HG02852 (cell line): ENCODE data around the gene C22orf23.
"Not testable (repeated sequence)": the region's sequence is repeated elsewhere in the genome, so short reads cannot be mapped to it uniquely, and the experiment has no call there.

Experiments used
- ATAC-seq: cut with Tn5 transposase; IDR thresholded peaks from one replicate; pipeline ENCODE4 v1.9.1; 2021; ENCODE audit warnings: mild to moderate bottlenecking, moderate library complexity; ENCODE audit not compliant: unreplicated experiment

The C22orf23 gene

GRCh38 chr22:37982938-37983859 lies 29.8 kb upstream of the C22orf23 start:
- no peak for ATAC-seq

GRCh38 chr22:37982151-37982785 lies 28.9 kb upstream of the C22orf23 start:
- no peak for ATAC-seq

GRCh38 chr22:37981282-37982011 lies 28.0 kb upstream of the C22orf23 start:
- no peak for ATAC-seq

GRCh38 chr22:37979782-37980181 lies 26.4 kb upstream of the C22orf23 start:
- no peak for ATAC-seq

- ATAC-seq: no peak
Measured at GRCh38 chr22:37976547-37976946, 23.1 kb upstream of the C22orf23 start.

GRCh38 chr22:37976022-37976421 lies 22.6 kb upstream of the C22orf23 start:
- ATAC-seq: not testable (repeated sequence)

GRCh38 chr22:37975153-37975552 lies 21.8 kb upstream of the C22orf23 start:
- ATAC-seq: no peak

- no peak for ATAC-seq
Measured at GRCh38 chr22:37973271-37974170, 20.1 kb upstream of the C22orf23 start.

- no peak for ATAC-seq
Measured at GRCh38 chr22:37972527-37972926, 19.1 kb upstream of the C22orf23 start.

GRCh38 chr22:37971475-37972434 lies 18.4 kb upstream of the C22orf23 start:
- no peak for ATAC-seq

- ATAC-seq: no peak
Measured at GRCh38 chr22:37970864-37971263, 17.5 kb upstream of the C22orf23 start.

GRCh38 chr22:37968452-37969251 lies 15.3 kb upstream of the C22orf23 start:
- ATAC-seq: no peak

- no peak for ATAC-seq
Measured at GRCh38 chr22:37967637-37968451, 14.4 kb upstream of the C22orf23 start.

GRCh38 chr22:37967147-37967546 lies 13.7 kb upstream of the C22orf23 start:
- no peak for ATAC-seq

- no peak for ATAC-seq
Measured at GRCh38 chr22:37965940-37966664, 12.7 kb upstream of the C22orf23 start.

- no peak for ATAC-seq
Measured at GRCh38 chr22:37961062-37961461, 7.7 kb upstream of the C22orf23 start.

GRCh38 chr22:37959231-37959825 lies 5.9 kb upstream of the C22orf23 start:
- no peak for ATAC-seq
